Ecto neural progenitor cell (in vitro differentiated cells): ENCODE data around the gene ICAM3.

Experiments used
- DNase-seq: peaks from one replicate; pipeline ENCODE4 v3.0.0-alpha.2; 2018; ENCODE audit warnings: low spot score

The ICAM3 gene

DNA sequence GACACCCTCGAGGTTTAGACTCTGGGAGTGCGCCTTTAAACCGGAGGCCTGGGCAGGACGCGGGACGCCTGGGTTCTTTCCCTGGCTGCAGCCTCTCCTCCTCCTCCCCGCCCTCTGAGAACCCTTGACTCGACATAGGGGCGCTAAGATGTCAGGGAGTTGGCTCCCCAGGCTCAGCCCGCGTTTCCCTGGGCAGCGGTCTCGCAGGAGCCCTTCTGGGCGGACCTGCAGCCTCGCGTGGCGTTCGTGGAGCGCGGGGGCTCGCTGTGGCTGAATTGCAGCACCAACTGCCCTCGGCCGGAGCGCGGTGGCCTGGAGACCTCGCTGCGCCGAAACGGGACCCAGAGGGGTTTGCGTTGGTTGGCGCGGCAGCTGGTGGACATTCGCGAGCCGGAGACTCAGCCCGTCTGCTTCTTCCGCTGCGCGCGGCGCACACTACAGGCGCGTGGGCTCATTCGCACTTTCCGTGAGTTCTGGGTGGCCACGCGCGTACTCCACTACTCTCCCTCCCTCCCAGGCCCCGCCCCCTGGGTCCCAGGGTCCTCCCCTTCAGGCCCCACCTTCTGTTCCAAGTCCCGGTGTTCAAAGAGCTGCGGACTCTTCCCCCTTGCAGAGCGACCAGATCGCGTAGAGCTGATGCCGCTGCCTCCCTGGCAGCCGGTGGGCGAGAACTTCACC, 48.4 kb downstream of the ICAM3 start:
- DNase-seq, result peak; percentile 69

DNA sequence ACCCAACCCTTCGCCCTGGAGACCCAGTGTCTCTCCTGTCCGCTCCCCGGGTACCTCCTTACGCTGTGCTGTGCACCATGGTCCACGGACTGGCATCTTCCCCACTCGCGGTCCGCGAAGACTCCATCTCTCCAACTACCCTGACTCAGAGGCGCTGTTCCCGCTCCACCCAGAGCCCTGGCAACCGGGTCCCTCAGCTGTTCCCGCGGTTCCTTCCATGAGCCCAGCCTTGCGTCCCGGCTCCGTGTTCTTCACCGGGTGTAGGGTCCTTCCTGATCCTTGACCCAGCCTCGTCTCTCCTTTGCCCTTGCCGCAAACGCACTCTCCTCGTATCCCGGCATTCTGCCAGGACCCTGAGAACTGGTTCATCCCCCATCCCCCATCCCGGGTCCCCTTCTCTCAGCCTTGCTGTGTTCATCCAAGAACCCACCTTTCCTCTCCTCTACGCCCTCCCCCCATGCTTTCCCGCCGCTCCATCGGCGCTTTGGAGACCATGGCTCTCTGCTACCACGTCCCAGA, 49.0 kb downstream of the ICAM3 start:
- peak; percentile 58 for DNase-seq

DNA sequence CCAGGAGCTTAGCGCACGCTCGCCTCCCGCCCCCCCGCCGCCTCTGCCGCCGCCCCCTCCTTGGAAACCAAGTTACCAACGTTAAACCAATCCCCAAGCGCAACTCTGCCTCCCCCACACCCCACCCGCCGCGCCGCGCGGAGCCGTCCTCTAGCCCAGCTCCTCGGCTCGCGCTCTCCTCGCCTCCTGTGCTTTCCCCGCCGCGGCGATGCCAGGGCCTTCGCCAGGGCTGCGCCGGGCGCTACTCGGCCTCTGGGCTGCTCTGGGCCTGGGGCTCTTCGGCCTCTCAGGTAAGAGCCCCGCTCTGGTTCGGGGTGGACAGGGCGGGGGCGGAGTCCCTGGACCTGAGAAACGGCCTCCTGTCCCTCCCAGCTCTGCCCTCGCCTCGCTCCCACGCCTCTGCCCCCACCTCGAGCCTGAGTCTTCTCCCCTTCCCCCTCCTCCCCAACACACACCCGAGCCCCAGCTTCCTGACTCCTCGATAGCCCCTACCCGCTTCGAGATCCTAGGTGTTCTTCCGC, 49.5 kb downstream of the ICAM3 start, which contains the start of gene ICAM5:
TSS of gene ICAM5 (plus strand) at position 117 of the 521 bp plus-strand sequence. CDS start at position 209, 92 bp downstream.
- no peak for DNase-seq

DNA sequence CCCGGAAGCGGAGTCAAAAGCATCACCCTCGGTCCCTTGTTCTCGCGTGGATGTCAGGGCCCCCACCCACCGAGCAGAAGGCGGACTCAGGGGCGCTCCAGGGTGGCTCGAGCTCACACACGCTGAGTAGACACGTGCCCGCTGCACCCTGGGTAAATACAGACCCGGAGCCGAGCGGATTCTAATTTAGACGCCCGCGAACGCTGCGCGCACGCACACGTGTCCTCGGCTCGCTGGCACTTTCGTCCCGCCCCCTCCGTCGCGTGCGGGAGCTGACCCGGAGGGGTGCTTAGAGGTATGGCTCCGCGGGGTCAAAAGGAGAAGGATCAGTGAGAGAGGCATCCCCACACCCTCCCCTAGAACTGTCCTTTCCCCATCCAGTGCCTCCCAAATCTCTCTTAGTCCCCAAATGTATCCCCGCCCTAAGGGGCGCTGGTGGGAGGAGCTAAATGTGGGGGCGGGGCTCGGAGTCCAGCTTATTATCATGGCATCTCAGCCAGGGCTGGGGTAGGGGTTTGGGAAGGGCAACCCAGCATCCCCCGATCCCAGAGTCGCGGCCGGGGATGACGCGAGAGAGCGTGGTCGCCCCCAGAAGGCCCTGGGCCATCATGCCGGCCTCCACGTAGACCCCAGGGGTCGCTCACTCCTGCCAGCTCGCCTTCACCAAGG, 50.1 kb downstream of the ICAM3 start:
- peak; percentile 72 for DNase-seq

DNA sequence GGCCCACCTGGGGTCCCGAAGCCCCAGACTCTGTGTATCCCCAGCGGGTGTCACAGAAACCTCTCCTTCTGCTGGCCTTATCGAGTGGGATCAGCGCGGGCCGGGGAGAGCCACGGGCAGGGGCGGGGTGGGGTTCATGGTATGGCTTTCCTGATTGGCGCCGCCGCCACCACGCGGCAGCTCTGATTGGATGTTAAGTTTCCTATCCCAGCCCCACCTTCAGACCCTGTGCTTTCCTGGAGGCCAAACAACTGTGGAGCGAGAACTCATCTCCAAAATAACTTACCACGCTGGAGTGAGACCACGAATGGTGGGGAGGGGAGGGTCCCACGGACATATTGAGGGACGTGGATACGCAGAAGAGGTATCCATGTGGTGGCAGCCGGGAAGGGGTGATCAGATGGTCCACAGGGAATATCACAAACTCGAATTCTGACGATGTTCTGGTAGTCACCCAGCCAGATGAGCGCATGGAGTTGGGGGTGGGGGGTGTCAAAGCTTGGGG, 50.7 kb downstream of the ICAM3 start:
- peak; percentile 85 for DNase-seq

DNA sequence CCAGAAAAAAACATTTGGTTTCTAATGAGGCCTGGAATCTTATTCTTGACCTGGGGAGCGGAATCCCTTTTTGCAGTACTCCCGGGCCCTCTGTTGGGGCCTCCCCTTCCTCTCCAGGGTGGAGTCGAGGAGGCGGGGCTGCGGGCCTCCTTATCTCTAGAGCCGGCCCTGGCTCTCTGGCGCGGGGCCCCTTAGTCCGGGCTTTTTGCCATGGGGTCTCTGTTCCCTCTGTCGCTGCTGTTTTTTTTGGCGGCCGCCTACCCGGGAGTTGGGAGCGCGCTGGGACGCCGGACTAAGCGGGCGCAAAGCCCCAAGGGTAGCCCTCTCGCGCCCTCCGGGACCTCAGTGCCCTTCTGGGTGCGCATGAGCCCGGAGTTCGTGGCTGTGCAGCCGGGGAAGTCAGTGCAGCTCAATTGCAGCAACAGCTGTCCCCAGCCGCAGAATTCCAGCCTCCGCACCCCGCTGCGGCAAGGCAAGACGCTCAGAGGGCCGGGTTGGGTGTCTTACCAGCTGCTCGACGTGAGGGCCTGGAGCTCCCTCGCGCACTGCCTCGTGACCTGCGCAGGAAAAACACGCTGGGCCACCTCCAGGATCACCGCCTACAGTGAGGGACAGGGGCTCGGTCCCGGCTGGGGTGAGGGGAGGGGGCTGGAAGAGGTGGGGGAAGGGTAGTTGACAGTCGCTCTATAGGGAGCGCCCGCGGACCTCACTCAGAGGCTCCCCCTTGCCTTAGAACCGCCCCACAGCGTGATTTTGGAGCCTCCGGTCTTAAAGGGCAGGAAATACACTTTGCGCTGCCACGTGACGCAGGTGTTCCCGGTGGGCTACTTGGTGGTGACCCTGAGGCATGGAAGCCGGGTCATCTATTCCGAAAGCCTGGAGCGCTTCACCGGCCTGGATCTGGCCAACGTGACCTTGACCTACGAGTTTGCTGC, 52.4 kb downstream of the ICAM3 start, which contains the start of gene ICAM4:
TSS of gene ICAM4 (plus strand) at position 153 of the 935 bp plus-strand sequence. CDS start at position 211, 58 bp downstream.
- DNase-seq, result peak; percentile 63

DNA sequence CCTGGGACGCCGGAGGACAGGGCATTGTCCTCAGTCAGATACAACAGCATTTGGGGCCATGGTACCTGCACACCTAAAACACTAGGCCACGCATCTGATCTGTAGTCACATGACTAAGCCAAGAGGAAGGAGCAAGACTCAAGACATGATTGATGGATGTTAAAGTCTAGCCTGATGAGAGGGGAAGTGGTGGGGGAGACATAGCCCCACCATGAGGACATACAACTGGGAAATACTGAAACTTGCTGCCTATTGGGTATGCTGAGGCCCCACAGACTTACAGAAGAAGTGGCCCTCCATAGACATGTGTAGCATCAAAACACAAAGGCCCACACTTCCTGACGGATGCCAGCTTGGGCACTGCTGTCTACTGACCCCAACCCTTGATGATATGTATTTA, 54.0 kb downstream of the ICAM3 start:
- DNase-seq, result no peak

DNA sequence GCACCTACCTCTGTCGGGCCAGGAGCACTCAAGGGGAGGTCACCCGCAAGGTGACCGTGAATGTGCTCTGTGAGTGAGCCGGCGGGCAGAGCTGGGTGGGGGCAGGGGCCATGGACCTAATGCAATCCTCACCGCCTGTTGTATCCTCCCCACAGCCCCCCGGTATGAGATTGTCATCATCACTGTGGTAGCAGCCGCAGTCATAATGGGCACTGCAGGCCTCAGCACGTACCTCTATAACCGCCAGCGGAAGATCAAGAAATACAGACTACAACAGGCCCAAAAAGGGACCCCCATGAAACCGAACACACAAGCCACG, 54.5 kb downstream of the ICAM3 start:
- DNase-seq, result no peak

DNA sequence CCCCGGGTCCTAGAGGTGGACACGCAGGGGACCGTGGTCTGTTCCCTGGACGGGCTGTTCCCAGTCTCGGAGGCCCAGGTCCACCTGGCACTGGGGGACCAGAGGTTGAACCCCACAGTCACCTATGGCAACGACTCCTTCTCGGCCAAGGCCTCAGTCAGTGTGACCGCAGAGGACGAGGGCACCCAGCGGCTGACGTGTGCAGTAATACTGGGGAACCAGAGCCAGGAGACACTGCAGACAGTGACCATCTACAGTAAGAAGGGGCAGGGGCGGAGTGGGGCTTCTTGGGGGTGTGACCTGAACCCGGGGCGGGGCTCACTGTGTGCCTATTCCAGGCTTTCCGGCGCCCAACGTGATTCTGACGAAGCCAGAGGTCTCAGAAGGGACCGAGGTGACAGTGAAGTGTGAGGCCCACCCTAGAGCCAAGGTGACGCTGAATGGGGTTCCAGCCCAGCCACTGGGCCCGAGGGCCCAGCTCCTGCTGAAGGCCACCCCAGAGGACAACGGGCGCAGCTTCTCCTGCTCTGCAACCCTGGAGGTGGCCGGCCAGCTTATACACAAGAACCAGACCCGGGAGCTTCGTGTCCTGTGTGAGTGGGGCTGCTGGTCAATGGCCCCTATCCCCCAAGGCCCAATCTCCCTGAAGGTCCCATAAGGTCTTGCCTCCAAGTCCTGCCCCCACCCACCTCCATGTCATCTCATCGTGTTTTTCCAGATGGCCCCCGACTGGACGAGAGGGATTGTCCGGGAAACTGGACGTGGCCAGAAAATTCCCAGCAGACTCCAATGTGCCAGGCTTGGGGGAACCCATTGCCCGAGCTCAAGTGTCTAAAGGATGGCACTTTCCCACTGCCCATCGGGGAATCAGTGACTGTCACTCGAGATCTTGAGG, 55.1 kb downstream of the ICAM3 start:
- DNase-seq, result no peak
